Stimulated activated CD8-positive, alpha-beta memory T cell treated with anti-CD3 and anti-CD28 coated beads, Interleukin-12 subunit alpha, Interleukin-12 subunit beta, amount 100 ng/mL, for 4 hours (primary cell): ENCODE results near the gene HAP1.
"Not testable (repeated sequence)": the region's sequence is repeated elsewhere in the genome, so short reads cannot be mapped to it uniquely, and the experiment has no call there.

Experiments used
- DNase-seq: peaks from one replicate; pipeline ENCODE4 v3.0.0-alpha.2; 2020; ENCODE audit warnings: low read depth

HAP1 gene

GRCh38 chr17:41724476-41725050 is 9.9 kb downstream of the HAP1 start:
- DNase-seq = no peak

- DNase-seq = no peak
These were observed 10.5 kb downstream of the HAP1 start for GRCh38 chr17:41723801-41724475.

- no peak for DNase-seq
These were observed 12.2 kb downstream of the HAP1 start for GRCh38 chr17:41722231-41722630.

- no peak for DNase-seq
These were observed 16.2 kb downstream of the HAP1 start for GRCh38 chr17:41718287-41718645.

GRCh38 chr17:41717408-41718286 is 16.8 kb downstream of the HAP1 start:
- DNase-seq = no peak

- no peak for DNase-seq
These were observed 22.6 kb downstream of the HAP1 start, which contains the start of gene GAST for GRCh38 chr17:41711669-41712400. Gene GAST, plus strand, starts transcription at chr17:41712331. Its CDS starts 3,106 bp downstream, at chr17:41715437.

GRCh38 chr17:41710472-41711090 is 23.9 kb downstream of the HAP1 start:
- DNase-seq = no peak

- no peak for DNase-seq
These were observed 26.4 kb downstream of the HAP1 start for GRCh38 chr17:41707803-41708669.

- no peak for DNase-seq
These were observed 29.0 kb downstream of the HAP1 start for GRCh38 chr17:41705271-41705991.

- no peak for DNase-seq
These were observed 31.7 kb downstream of the HAP1 start for GRCh38 chr17:41702712-41703111.

GRCh38 chr17:41700843-41701242 is 33.6 kb downstream of the HAP1 start:
- not testable (repeated sequence) for DNase-seq

- no peak for DNase-seq
These were observed 37.1 kb downstream of the HAP1 start for GRCh38 chr17:41697122-41697962.

- peak; percentile 33 for DNase-seq
These were observed 38.3 kb downstream of the HAP1 start for GRCh38 chr17:41695954-41696757.

- no peak for DNase-seq
These were observed 39.2 kb downstream of the HAP1 start for GRCh38 chr17:41695134-41695661.

- DNase-seq = no peak
These were observed 41.5 kb downstream of the HAP1 start for GRCh38 chr17:41692722-41693521.

- DNase-seq = no peak
These were observed 43.2 kb downstream of the HAP1 start for GRCh38 chr17:41691031-41691777.
